ENCODE data around the gene PLOD3.
A peak's percentile ranks its signal among the peaks of the same experiment; 100 is the strongest.
"Not testable (repeated sequence)": the region's sequence is repeated elsewhere in the genome, so short reads cannot be mapped to it uniquely, and the experiment has no call there.

PLOD3 gene

GRCh38 chr7:101212014-101212413, 5.4 kb downstream of the PLOD3 start:
- no peak for DNase-seq (ENCODE audit: low spot score)

- no peak for DNase-seq (ENCODE audit: low spot score)
Observed at GRCh38 chr7:101211501-101211900, 5.9 kb downstream of the PLOD3 start.

- DNase-seq (ENCODE audit: low spot score): no peak
Observed at GRCh38 chr7:101210143-101210542, 7.2 kb downstream of the PLOD3 start.

GRCh38 chr7:101208794-101209193, 8.6 kb downstream of the PLOD3 start:
- no peak for DNase-seq (ENCODE audit: low spot score)

- no peak for DNase-seq (ENCODE audit: low spot score)
Observed at GRCh38 chr7:101207459-101207858, 9.9 kb downstream of the PLOD3 start.

GRCh38 chr7:101206665-101207042, 10.7 kb downstream of the PLOD3 start:
- DNase-seq (ENCODE audit: low spot score): no peak

GRCh38 chr7:101205901-101206664, 11.3 kb downstream of the PLOD3 start:
- no peak for DNase-seq (ENCODE audit: low spot score)

- DNase-seq (ENCODE audit: low spot score): not testable (repeated sequence)
Observed at GRCh38 chr7:101203740-101204738, 13.3 kb downstream of the PLOD3 start.

- no peak for DNase-seq (ENCODE audit: low spot score)
Observed at GRCh38 chr7:101202603-101202918, 14.8 kb downstream of the PLOD3 start.

- no peak for DNase-seq (ENCODE audit: low spot score)
Observed at GRCh38 chr7:101201695-101202602, 15.4 kb downstream of the PLOD3 start.

- no peak for DNase-seq (ENCODE audit: low spot score)
Observed at GRCh38 chr7:101200862-101201599, 16.4 kb downstream of the PLOD3 start, which contains the start of gene MOGAT3. Gene MOGAT3, minus strand, starts transcription at chr7:101201036. Its CDS starts 182 bp downstream, at chr7:101200854.

- DNase-seq (ENCODE audit: low spot score): no peak
Observed at GRCh38 chr7:101200504-101200861, 16.9 kb downstream of the PLOD3 start.

- not testable (repeated sequence) for DNase-seq (ENCODE audit: low spot score)
Observed at GRCh38 chr7:101199522-101199921, 17.9 kb downstream of the PLOD3 start.

- no peak for DNase-seq (ENCODE audit: low spot score)
Observed at GRCh38 chr7:101198476-101198875, 18.9 kb downstream of the PLOD3 start.

GRCh38 chr7:101197991-101198390, 19.4 kb downstream of the PLOD3 start:
- no peak for DNase-seq (ENCODE audit: low spot score)

GRCh38 chr7:101195884-101196283, 21.5 kb downstream of the PLOD3 start:
- DNase-seq (ENCODE audit: low spot score): no peak

- no peak for DNase-seq (ENCODE audit: low spot score)
Observed at GRCh38 chr7:101189109-101189508, 28.3 kb downstream of the PLOD3 start.

GRCh38 chr7:101186844-101187428, 30.4 kb downstream of the PLOD3 start:
- DNase-seq (ENCODE audit: low spot score): no peak

GRCh38 chr7:101186194-101186593, 31.2 kb downstream of the PLOD3 start:
- no peak for DNase-seq (ENCODE audit: low spot score)

- peak; percentile 29 for DNase-seq (ENCODE audit: low spot score)
Observed at GRCh38 chr7:101185258-101185839, 32.0 kb downstream of the PLOD3 start.
